ENCODE results near the gene MEST.

- no peak for TF ChIP-seq POLR2A (IDR thresholded peaks at IDR 0.05; ENCODE audit: low read length)
- TF ChIP-seq GATA1 (IDR thresholded peaks at IDR 0.05; ENCODE audit: low read depth, low read length), result no peak
Measured at GRCh38 chr7:130473289-130473688, 18.6 kb upstream of the MEST start.

Data from erythroblast (primary cell).